DMS153 (cell line): ENCODE results near the gene RELA.
A peak's percentile ranks its signal among the peaks of the same experiment; 100 is the strongest.

Experiments used
- DNase-seq: peaks from one replicate; lab custom pipeline; 2025; lab: John Stamatoyannopoulos, UW

Gene RELA

DNA sequence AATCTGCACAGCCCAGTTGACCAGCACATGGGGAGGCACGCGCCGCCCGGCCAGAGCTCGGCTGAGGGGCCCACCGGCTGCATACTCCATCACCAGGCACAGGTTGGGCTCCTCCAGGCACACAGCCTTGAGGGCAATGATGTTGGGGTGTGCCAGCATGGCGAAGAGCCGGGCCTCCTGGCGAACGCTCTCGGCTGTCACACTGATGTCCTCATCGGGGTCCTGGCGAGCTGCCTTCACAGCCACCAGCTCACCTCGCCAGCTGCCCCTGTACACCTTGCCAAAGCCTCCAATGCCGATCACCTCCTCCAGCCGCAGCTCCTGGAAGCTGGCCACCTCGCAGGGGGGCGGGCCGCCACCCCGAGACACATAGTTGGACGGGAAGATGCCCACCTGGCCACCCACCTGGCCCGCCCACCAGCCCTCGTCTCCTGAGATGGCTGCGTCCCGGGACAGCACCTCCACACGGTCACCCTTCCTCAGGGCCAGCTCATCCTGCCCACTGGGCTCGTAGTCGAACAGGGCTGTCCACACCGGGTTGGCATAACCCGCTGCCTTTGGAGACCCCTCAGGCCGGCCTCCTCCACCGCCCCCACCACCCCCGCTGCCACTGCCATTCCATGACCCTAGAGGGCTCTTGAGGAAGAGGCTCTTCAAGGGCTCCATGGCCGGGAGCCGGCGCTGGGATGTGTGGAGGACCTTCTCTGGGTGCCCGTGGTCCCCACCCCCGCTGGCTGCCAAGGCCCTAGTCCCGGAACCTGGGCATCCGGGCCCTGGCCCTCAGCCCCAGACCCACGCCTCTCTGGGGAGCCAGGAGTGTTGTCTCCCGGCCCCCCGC lies 49.4 kb downstream of the RELA start:
- DNase-seq: no peak

DNA sequence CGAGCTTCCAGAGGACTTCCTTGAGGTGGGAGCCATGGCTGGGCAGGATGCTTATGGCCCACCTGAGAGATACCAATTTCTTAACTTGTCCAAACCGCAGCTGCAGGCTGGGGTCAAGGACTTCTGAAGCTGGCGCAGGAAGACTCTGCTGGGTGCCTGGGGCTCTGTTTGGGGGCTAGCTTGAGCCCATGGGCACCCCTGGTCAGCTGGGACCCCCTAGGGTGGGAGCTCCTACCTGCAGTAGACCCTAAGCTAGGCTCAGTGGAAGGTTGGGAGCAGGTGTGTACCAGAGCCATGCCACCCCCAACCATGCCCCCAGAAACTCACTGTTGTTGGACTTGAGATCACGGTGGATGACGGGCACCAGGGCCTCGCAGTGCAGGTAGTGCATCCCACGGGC lies 50.0 kb downstream of the RELA start:
- no peak for DNase-seq

DNA sequence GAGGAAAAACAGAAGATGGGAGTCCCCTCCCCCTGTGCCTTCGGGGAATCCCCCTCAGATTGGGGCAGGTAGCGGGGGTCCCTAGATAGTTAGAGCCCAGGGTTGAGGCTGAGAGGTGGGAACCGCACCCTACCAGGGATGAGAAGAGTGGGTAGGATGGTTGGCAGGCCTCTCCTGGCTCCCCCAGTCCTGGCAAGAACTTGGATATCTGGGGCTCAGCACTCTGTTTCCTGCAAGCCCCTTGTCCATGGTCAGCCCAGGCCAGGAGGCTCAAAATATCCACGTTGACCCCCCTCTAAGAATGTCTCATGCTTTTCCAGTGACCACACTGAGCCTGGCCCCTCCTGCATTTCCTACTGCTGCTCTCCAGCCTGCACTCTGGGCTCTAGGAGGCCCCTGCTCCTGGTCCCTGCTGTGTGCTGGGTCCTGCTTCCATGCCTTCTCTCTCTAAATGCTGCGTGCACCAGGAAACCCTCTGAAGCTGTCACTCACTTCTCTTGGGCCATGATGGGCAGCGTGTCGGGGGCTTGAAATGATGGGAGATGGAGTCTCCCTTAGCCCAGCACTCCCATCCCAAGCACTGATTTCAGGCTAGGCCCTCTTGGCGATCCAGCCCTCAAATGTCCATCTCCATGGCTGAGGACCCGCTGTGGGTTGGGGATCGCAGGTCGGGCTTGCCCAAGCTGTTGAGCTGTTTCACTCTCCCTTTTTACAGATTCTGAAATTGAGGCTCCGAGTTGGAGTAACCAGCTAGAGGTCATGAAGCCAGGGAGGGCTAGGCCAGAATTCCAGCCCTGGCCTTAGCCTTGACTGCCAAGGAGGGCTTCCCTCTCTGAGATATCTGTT lies 50.7 kb downstream of the RELA start:
- DNase-seq: no peak

DNA sequence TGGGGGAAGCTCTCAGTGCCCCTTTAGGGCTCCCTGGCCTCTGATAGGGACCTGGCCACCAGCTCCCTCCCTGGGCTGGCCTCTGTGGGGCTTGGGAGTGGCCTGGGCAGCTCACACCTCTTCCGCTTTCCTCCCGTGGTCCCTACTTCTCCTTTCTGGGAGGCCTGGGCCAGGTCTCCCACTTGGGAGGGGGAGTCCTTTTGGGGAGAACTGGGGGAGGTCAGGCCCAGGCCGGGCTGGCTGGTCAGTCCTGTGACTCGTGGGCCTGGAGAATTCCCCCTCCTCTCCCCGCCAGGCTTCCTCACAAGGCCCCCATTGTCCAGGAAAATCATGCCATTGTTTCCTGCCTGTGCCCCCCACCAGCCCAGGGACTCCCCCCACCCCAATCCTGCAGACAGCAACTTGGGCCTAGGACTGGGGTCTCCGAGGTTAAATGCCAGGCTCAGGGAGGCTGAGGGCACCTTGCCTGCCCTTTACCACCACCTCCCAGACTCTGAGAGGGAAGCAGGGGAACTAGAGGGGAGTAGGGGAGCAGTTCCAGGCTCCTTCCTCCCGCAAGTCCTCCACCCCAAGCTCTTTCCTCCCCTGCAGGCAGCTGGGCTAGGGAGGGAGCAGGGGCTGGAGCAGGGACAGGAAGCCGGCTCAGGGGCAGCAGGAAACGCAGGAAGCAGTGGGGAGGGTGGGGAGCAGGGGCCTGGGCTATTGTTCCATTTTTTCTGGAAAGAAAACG lies 51.5 kb downstream of the RELA start:
- DNase-seq: no peak

DNA sequence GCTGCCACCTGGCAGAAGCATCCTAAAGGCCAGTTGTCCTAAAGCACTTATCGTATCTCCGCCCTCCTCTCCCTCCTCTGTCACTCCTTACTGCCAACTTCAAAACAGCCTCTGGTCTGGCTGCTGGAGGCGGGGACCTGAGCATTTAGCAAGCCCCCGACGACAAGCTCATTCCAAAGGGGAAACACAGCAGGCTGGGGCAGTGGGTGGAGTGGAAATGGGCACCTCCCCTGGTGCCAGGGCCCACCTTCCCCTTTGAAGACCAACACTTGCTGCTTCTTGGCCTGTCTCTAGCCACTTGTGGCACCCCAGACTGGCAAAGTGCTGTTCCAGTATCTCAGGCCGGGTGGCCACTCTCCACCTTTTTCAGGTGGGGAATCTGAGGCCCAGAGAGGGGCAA lies 52.3 kb downstream of the RELA start:
- DNase-seq: no peak

DNA sequence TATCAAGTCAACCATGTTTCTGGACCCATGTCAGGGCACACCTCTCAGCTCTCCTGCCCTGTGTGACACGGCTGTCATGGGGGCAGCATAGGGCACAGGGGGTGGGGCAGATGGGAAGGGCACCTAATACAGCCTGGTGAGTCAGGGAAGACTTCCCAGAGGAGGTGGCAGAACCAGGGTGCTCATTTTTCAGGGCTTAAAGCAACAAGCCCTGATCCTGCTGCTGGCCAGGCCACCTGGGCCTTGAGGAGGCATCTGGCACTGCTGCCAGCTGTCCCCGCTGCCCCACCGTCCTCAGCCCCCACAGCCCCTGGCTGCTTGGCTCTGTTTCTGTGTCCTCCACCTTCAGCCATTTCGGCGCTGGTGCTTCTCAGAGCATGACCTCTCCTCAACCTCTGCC lies 53.1 kb downstream of the RELA start:
- DNase-seq: no peak

DNA sequence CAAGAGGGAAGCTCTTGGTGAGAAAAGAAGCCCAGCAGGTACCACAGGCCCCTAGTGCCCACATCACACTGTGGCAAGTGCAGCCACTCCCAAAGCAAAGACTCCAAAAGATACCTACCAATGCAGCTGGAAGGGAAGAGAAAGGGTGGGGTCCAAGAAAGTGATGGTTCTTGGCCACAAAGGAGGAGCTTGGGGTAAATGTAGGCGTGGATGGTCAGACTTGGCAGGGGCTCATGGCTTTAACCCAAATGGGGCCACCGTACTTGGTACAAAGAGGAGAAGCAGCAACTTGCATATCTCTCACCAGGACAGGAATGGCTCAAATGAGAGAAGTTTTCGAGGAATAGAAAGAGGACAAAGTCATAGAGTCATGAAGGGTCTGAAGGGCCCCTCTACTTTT lies 53.5 kb downstream of the RELA start:
- no peak for DNase-seq

DNA sequence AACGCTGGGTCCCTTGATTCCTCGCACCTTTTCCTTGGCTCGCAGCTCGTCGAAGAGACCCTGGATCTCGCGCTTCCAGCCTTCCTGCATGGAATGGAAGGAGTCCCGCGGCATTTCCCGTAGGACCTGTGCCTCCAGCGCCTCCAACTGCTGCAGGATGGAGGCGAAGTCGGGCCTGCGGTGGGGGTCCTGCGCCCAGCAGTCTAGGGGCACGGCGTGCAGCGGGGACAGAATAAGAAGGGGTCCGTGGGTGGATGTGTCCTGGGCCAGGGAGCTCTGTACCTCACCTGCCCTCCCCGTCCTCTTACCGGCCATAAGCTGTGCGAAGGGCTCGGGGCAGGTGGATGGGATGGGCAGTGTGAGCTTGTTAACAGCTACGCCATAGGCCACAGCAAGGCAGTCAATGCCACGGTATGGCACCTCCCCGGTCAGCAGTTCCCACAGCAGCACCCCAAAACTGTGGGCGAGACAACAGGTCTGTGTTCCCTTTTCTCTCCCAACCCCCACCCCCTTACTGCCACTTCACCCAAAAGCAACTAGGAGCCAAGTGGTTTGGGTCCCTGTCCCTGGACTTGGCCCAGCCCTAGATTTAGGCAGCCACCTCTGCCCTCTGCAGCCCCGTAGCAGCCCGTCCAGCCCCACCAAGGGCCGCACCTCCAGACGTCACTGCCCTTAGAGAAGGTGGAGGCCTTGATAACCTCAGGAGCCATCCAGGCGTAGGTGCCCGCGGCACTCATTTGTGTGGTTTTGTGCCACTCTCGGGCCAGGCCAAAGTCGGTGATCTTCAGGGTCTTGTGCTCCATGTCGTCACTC lies 54.9 kb downstream of the RELA start:
- no peak for DNase-seq

DNA sequence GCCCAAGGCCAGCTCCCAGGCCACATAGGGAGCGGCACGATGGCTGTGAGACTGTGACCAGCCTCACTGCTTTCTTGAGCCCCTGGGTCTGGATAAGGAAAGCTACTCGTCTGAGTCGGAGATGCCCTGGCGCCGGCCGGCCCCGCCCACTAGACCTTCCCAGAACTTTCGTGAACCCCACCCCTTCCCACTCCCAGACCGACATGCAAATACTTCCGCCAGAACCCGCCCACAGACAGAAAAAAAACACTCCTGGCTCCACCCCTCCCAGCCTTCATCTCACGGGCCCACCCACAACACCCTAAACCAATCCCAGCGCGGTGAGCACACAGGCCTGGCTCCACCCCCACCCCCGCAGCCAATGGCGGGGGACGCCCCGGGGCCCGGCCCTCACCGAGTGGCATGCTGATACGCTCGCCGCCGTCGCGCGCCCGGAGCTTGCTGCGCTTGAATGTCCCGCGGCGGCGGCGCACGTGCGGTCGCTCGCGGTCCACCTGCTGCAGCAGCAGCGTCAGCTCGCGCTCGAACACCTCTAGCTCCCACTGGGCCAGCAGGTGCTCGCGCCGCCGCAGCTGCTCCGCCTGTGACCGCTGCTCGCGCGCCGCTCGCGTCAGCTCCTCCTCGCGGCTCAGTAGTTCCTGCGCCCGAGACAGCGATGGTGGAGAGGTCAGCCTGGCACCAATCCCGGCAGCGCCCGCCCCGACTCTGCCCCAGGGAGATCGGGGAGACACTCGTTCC lies 55.7 kb downstream of the RELA start:
- DNase-seq: peak; percentile 97

DNA sequence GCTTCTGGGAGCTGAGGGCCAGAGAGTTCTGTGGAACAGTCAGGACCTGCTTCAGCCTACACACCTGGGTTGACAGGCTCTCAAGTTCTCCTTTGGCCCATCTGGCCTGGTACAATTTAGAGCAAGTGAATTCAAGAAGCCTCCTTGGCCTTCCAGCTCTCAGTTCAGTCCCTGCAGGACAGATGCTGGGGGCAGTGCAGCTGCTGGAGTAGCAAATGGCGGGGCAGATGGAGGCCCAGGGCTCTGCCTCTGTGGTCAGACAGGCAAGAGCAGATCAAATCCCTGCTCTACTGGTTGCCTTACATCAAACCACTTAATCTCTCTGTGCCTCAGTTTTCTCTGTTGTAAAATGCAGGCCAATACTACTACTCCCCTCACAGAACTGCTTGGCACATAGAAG lies 58.5 kb downstream of the RELA start:
- DNase-seq: no peak
